HEK293 (cell line): ENCODE measurements around the gene PGM1.

ENCODE experiments used
- CTCF ChIP-seq: fragments of 450-650 bp; formaldehyde crosslinking; IDR thresholded peaks from 2 replicates; pipeline ENCODE4 v1.5.1; 2016; ENCODE audit warnings: missing biosample characterization, missing genetic modification characterization
- GLIS2 ChIP-seq: fragments of 450-650 bp; formaldehyde crosslinking; IDR thresholded peaks from 2 replicates; pipeline ENCODE4 v1.5.1; 2016; ENCODE audit warnings: missing biosample characterization, missing genetic modification characterization
- YY1 ChIP-seq: fragments of 450-650 bp; formaldehyde crosslinking; IDR thresholded peaks from 2 replicates; pipeline ENCODE4 v1.5.1; 2018; ENCODE audit warnings: missing biosample characterization, missing genetic modification characterization
- ZBTB20 ChIP-seq: fragments of 450-650 bp; formaldehyde crosslinking; IDR thresholded peaks from 2 replicates; pipeline ENCODE4 v1.5.1; 2016; ENCODE audit warnings: missing biosample characterization, missing genetic modification characterization
- ZBTB44 ChIP-seq: fragments of 450-650 bp; IDR thresholded peaks from 2 replicates; pipeline ENCODE4 v1.5.1; 2018; ENCODE audit warnings: missing biosample characterization, mild to moderate bottlenecking, missing genetic modification characterization
- ZFHX2 ChIP-seq: fragments of 450-650 bp; formaldehyde crosslinking; conservative IDR thresholded peaks from 2 replicates; pipeline ENCODE4 v1.5.1; 2016; ENCODE audit warnings: missing biosample characterization, missing genetic modification characterization
- ZNF214 ChIP-seq: fragments of 450-650 bp; formaldehyde crosslinking; IDR thresholded peaks from 2 replicates; pipeline ENCODE4 v1.5.1; 2017; ENCODE audit warnings: missing biosample characterization, mild to moderate bottlenecking, missing genetic modification characterization, borderline replicate concordance
- ZNF274 ChIP-seq, 2 experiments: fragments of 200-500 bp in 1 of 2; fragments of 450-650 bp in 1 of 2; sonication (Bioruptor generic) in 1 of 2; formaldehyde crosslinking in 1 of 2; IDR thresholded peaks; 2 replicates each; pipeline versions ENCODE4 v1.5.1 to v1.6.1; 2014 to 2016; ENCODE audit warnings: borderline replicate concordance in 1 of 2, inconsistent platforms in 1 of 2, low read length in 1 of 2, missing biosample characterization in 1 of 2, missing genetic modification characterization in 1 of 2
- ZNF423 ChIP-seq: fragments of 450-650 bp; formaldehyde crosslinking; IDR thresholded peaks from 2 replicates; pipeline ENCODE4 v1.5.1; 2016; ENCODE audit warnings: missing biosample characterization, missing genetic modification characterization
- ZNF558 ChIP-seq: fragments of 450-650 bp; formaldehyde crosslinking; IDR thresholded peaks from 2 replicates; pipeline ENCODE4 v1.5.1; 2016; ENCODE audit warnings: missing biosample characterization, missing genetic modification characterization
- ZNF660 ChIP-seq: fragments of 450-650 bp; IDR thresholded peaks from 2 replicates; pipeline ENCODE4 v1.5.1; 2018; ENCODE audit warnings: missing biosample characterization, mild to moderate bottlenecking, missing genetic modification characterization

- no peak for TF ChIP-seq ZNF214
- TF ChIP-seq YY1, result no peak
- TF ChIP-seq CTCF (tag by site-specific recombination), result no peak
- no peak for TF ChIP-seq ZBTB20
- no peak for TF ChIP-seq ZNF274 (IDR thresholded peaks at IDR 0.05; ENCODE audit: low read length)
- TF ChIP-seq ZNF274 (tag by site-specific recombination; IDR thresholded peaks at IDR 0.05; ENCODE audit: borderline replicate concordance), result no peak
- TF ChIP-seq ZFHX2, result no peak
- TF ChIP-seq ZNF660 (tag by site-specific recombination), result no peak
- TF ChIP-seq ZBTB44, result no peak
- TF ChIP-seq ZNF558 (tag by site-specific recombination), result no peak
- TF ChIP-seq GLIS2 (tag by site-specific recombination), result no peak
- no peak for TF ChIP-seq ZNF423
These were observed 30.7 kb downstream of the PGM1 start for GRCh38 chr1:63623952-63624351.
